Measurements from ENCODE around the gene ASPDH. TPM values are rescaled to one million over a fixed set of nuclear protein-coding genes. Genes with fewer than 3 reads are reported as not detected.

Gene ASPDH
- total RNA-seq, 1 experiment from 2014 or later: not detected

GRCh38 chr19:50547385-50548190 is 33.9 kb upstream of the ASPDH start:
- H3K4me3 ChIP-seq (ENCODE audit: low read depth, low read length): no peak overlapping the region
- no peak for DNase-seq
- Mint-ChIP-seq H3K27ac (ENCODE audit: unreplicated experiment) (no peak overlapping the region), H3K4me3 (ENCODE audit: unreplicated experiment) (no peak overlapping the region), H3K9me3 (ENCODE audit: unreplicated experiment) (no peaks in the 10 kb centered on the region), H3K27me3 (ENCODE audit: insufficient read depth, unreplicated experiment) (peaks cover 22% of the 10 kb centered on the region), H3K4me1 (ENCODE audit: low read depth, unreplicated experiment) (no peaks in the 10 kb centered on the region), H3K36me3 (ENCODE audit: insufficient read depth, unreplicated experiment) (no peaks in the 10 kb centered on the region)
- POLR2A ChIA-PET: no interaction called here
- CTCF ChIA-PET: interaction anchor here (1.2 kb wide), 1 partner anchor 9 kb away, joined by 8 read pairs; no protein-coding TSS in a partner anchor
- no peaks in the 10 kb centered on the region for H3K4me1 ChIP-seq
- BruUV-seq (replicated peaks): no TSS peak
- H3K36me3 ChIP-seq (ENCODE audit: control insufficient read depth, insufficient read depth, low read length): no peaks in the 10 kb centered on the region
- H3K27me3 ChIP-seq (replicated peaks; ENCODE audit: control insufficient read depth, insufficient read depth, low read length): peaks cover 2% of the 10 kb centered on the region; the same call in 1 of the 2 replicates
- H3K9me3 ChIP-seq: no peaks in the 10 kb centered on the region
- intact Hi-C loops (cut with micrococcal nuclease; ENCODE audit: unreplicated experiment): no loop called here
- TF ChIP-seq, protein P1, sequence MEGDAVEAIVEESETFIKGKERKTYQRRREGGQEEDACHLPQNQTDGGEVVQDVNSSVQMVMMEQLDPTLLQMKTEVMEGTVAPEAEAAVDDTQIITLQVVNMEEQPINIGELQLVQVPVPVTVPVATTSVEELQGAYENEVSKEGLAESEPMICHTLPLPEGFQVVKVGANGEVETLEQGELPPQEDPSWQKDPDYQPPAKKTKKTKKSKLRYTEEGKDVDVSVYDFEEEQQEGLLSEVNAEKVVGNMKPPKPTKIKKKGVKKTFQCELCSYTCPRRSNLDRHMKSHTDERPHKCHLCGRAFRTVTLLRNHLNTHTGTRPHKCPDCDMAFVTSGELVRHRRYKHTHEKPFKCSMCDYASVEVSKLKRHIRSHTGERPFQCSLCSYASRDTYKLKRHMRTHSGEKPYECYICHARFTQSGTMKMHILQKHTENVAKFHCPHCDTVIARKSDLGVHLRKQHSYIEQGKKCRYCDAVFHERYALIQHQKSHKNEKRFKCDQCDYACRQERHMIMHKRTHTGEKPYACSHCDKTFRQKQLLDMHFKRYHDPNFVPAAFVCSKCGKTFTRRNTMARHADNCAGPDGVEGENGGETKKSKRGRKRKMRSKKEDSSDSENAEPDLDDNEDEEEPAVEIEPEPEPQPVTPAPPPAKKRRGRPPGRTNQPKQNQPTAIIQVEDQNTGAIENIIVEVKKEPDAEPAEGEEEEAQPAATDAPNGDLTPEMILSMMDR (IDR thresholded peaks at IDR 0.05; ENCODE audit: insufficient read depth in 1 of 2, low read depth in 1 of 2, low read length in 1 of 2, severe bottlenecking in 1 of 2, unreplicated experiment in 1 of 2): peak in 1 of 2 experiments; percentile 26

- H3K9me3 ChIP-seq: no peaks in the 10 kb centered on the region
- H3K27ac Mint-ChIP-seq (ENCODE audit: unreplicated experiment): no peak overlapping the region
- H3K4me1 Mint-ChIP-seq (ENCODE audit: low read depth, unreplicated experiment): no peaks in the 10 kb centered on the region
- no peaks in the 10 kb centered on the region for H3K36me3 ChIP-seq (ENCODE audit: control insufficient read depth, insufficient read depth, low read length)
- no peaks in the 10 kb centered on the region for H3K9me3 Mint-ChIP-seq (ENCODE audit: unreplicated experiment)
- no TSS peak for BruUV-seq (replicated peaks)
- H3K4me3 Mint-ChIP-seq (ENCODE audit: unreplicated experiment): no peak overlapping the region
- intact Hi-C loops (cut with micrococcal nuclease; ENCODE audit: unreplicated experiment): no loop called here
- DNase-seq: no peak
- ChIA-PET CTCF (no interaction called here), POLR2A (no interaction called here)
- H3K27me3 ChIP-seq (replicated peaks; ENCODE audit: control insufficient read depth, insufficient read depth, low read length): peaks cover 2% of the 10 kb centered on the region; the same call in 1 of the 2 replicates
- TF ChIP-seq, protein P1 (IDR thresholded peaks at IDR 0.05; ENCODE audit: insufficient read depth in 1 of 2, low read depth in 1 of 2, low read length in 1 of 2, severe bottlenecking in 1 of 2, unreplicated experiment in 1 of 2): no peak
- peaks cover 16% of the 10 kb centered on the region for H3K27me3 Mint-ChIP-seq (ENCODE audit: insufficient read depth, unreplicated experiment)
- H3K4me1 ChIP-seq: no peaks in the 10 kb centered on the region
- no peaks in the 10 kb centered on the region for H3K36me3 Mint-ChIP-seq (ENCODE audit: insufficient read depth, unreplicated experiment)
- no peak overlapping the region for H3K4me3 ChIP-seq (ENCODE audit: low read depth, low read length)
Observed at GRCh38 chr19:50546527-50547221, 33.0 kb upstream of the ASPDH start.

- DNase-seq: no peak
- H3K27ac Mint-ChIP-seq (ENCODE audit: unreplicated experiment): no peak overlapping the region
- H3K36me3 ChIP-seq (ENCODE audit: control insufficient read depth, insufficient read depth, low read length): no peaks in the 10 kb centered on the region
- CTCF ChIA-PET: interaction anchor here (1.2 kb wide), 1 partner anchor 13 kb away, joined by 3 read pairs; no protein-coding TSS in a partner anchor
- no peaks in the 10 kb centered on the region for H3K27me3 ChIP-seq (replicated peaks; ENCODE audit: control insufficient read depth, insufficient read depth, low read length)
- no peaks in the 10 kb centered on the region for H3K36me3 Mint-ChIP-seq (ENCODE audit: insufficient read depth, unreplicated experiment)
- no peak overlapping the region for H3K4me3 ChIP-seq (ENCODE audit: low read depth, low read length)
- POLR2A ChIA-PET: no interaction called here
- H3K4me1 Mint-ChIP-seq (ENCODE audit: low read depth, unreplicated experiment): no peaks in the 10 kb centered on the region
- no peaks in the 10 kb centered on the region for H3K9me3 Mint-ChIP-seq (ENCODE audit: unreplicated experiment)
- H3K9me3 ChIP-seq: no peaks in the 10 kb centered on the region
- no peak overlapping the region for H3K4me3 Mint-ChIP-seq (ENCODE audit: unreplicated experiment)
- H3K4me1 ChIP-seq: no peaks in the 10 kb centered on the region
- no peaks in the 10 kb centered on the region for H3K27me3 Mint-ChIP-seq (ENCODE audit: insufficient read depth, unreplicated experiment)
- TF ChIP-seq, protein P1 (IDR thresholded peaks at IDR 0.05; ENCODE audit: insufficient read depth in 1 of 2, low read depth in 1 of 2, low read length in 1 of 2, severe bottlenecking in 1 of 2, unreplicated experiment in 1 of 2): no peak
- no TSS peak for BruUV-seq (replicated peaks)
- intact Hi-C loops (cut with micrococcal nuclease; ENCODE audit: unreplicated experiment): no loop called here
Observed at GRCh38 chr19:50542943-50543342, 29.2 kb upstream of the ASPDH start.
